ENCODE measurements around the gene CETN3.

CETN3 gene

DNA sequence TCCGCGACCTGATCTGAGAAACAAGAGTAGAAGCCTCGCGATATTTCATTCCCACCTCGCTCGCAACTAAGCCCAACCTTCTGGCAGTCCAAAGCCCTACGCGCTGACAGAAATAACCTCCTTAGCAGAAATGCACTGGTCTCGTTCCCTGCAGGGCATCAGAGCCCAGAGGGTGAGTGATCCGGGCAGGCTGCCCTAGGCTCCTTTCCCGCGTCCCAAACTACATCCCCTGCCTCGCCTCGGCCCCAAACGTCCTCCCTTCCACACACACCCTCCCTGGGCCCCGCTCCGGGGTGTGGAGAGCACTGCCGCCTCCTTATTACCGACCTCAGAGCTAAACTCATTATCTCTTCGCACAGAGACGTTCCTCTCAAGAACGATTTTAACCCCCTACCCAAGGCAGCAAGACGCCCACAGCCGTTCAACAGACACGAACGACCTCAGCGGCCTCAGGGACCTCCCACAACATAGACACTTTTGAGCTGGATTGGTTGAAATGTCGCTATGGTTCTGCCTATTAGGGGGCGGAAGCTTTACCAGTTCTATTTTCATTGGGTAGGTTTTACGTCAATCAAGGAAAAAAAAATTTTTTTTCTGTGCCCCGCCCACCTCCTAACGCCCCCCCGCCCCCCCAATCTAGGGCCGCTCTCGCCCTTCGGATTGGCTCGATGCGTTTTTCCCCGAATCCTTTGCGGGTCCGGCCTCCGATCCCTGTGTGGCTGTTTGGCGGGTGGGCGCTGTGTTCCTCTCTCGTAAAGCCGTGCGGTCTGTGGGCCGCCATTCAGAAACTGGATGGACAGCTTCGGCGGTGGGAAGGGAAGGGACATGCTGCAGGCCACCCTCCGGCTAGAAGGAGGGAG is at the start of gene CETN3:
Gene CETN3, minus strand, starts transcription at position 439 of the 860 bp plus-strand sequence. Its CDS starts 95 bp downstream, at position 344.
- DNase-seq, result peak; percentile 97

DNA sequence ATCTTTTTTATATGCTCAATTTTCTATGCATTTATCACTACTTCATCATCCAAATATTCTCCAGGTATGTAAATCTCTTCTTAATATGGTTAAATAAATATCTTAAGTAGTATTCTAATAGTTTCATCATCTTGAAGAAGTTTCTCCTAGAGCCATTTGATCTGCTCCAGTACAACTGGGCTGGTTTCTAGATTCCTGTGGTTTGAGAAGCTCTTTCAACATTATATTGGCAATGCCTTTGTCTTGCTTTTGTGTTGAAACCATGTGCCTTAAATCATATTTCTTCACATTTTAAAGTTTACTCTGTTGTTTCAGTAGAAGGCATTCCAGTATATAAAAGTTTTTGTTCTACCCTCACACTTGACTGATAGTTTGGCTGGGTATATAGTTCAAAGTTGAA is 37.4 kb upstream of the CETN3 start:
- DNase-seq, result no peak

- no peak for DNase-seq
Measured at GRCh38 chr5:90440644-90441043, 31.1 kb upstream of the CETN3 start.

DNA sequence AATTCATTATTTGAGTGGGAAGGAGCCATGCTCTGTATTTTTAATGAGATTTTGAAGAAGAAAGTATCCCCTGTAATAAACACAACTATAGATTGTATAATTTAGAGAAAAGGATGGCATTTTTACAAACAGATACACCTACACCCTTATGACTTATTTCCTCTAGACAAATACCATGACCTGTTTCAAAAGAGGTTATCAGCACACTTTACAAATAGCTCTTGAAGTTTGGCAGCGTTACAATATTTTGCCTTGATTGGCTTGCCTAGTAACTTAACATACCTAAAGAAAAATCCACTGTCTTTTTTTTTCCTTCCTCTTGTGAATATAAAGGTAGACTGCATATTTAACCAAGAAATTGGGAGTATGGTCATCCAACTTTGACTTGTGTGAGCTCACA is 28.5 kb upstream of the CETN3 start:
- DNase-seq, result no peak

GRCh38 chr5:90437663-90438062 is 28.1 kb upstream of the CETN3 start:
- DNase-seq, result no peak

DNA sequence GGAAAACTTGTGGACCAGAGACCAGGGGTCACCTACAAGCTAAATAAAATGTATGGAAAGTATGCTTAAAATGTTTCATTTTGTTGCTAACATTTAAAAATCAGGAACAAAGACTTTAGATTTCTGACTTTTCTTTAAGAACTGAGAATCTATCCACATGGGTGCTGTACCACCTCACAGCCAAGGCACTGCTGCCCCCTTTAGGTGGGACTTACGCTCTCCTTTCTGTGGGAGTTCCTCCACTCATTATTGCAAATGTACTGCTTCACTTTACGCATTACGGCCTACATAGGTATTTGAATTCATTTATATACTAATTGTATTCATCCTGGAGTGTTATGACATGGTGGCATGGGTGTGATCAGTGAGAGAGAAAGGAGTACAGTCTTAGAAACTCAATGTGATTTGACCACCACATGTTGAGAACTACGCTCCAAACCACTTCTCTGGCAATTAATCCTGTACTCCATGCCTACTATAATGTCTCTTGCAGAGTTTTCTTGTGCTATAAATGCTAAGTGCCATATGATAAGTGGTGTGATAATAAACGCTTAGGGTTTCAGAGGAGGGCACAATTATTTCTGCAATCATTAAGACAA is 24.7 kb upstream of the CETN3 start:
- peak; percentile 46 for DNase-seq

GRCh38 chr5:90424245-90424644 is 14.7 kb upstream of the CETN3 start:
- no peak for DNase-seq

DNA sequence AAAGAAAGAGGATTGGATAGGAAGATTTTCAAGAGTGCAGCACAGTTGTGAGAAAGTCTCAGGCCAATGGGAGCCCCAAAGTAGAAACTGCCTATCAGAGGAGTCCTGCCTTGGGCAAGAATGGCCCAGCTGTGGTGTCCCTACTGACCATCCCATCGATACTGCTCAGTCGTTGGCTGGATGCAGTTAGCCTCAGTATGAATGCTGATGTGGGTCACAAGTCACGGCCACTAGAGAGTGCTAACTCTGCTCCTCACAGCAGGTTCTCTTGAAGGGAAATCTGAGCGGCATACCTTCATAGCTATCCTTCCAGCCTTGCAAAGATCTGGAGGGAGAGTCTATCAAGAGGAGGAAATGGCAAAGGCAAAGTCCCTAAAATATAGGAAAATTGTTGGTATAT is 11.6 kb upstream of the CETN3 start:
- no peak for DNase-seq

DNA sequence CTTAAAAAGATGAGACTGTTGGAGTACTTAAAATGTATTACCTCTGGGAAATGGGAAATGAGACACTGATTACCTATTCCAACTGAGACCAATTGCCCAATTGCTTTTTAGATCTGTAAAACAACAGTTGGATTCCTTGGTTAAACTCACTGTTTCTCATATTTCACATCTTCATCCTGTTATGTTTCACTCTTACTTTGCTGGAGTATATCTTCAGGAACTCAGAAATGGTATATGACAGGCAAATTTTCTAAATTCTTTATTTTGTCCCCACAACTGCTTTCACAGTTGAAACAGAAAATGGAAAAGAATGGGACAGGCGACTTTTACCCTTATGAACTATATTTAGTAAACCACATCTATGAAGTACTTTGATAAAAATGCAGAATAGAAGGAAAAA is 8.7 kb upstream of the CETN3 start:
- DNase-seq, result no peak

GRCh38 chr5:90410178-90410762 is 714 bp upstream of the CETN3 start:
- DNase-seq, result no peak

GRCh38 chr5:90408571-90409317 is 812 bp downstream of the CETN3 start:
- peak; percentile 16 for DNase-seq

DNA sequence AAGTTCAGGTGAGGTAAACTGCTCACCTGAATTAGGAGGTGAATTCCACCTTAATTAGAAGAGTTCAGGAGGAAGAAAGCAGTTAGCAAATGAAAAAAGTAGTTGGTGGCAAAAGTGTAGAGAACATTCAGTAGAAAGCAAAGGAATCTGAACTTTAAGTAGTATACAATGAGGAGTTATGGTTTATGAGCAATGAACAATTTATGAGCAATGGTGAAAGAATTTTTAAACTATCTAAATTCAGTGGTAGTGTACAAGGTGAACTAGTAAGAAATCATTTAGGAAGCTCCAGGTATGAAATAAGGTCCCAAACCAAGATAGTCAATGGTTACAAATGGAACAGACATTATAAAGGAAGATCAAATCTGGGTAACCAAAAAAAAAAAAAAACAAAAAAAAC is 3.1 kb downstream of the CETN3 start:
- DNase-seq, result no peak

GRCh38 chr5:90402521-90403255 is 6.9 kb downstream of the CETN3 start:
- DNase-seq, result no peak

DNA sequence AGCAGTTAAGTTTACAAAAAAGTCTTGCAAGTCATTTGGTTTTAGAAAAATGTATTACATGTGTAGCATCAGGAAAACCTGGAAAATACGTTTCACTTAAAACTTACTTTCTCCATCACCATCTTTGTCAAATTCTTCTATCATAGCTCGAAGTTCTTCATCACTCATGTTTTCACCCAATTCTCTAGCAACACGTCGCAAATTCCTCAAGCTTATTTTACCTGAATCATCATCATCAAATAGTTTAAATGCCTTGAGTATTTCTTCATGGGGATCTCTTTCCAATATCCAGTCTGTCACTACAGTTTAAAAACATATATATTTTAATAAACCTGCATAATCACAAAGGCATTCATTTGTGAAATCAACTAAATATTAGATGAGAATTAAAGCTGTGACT is 10.3 kb downstream of the CETN3 start:
- no peak for DNase-seq

DNA sequence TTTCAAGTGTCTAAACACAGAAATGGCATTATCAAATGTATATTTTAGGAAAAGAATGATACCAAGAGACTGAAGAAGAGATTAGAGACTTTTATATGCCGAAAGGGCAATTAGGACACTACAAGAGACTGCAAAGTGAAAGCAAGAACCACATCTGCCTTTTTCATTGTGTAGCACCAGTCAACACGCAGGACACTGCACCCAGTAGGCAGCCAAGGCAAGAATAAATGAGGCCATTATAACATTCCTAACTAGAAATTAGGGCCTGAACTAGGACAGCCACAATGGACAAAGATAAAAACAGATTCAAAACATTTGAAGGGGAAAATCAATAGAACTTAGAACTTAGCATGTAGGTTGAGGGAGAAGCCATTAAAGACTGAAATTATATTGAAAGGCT is 10.8 kb downstream of the CETN3 start:
- no peak for DNase-seq

DNA sequence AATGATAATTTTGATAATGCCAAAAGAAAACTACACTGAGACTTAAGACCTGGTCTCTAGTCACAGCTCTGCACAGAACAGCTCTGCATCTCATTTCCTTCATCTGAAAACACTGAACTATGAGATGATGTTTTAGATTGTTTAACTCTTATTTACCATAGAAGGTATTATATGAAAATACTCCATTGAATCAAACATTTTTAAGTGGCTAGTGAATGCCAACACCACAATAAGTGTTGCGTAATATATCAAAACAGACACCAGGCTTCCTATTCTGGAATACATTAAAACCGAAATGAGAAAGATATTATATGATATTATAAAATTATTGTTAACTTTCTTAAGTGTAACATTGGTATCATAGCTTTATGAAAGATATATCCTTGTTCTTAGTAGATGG is 14.6 kb downstream of the CETN3 start:
- no peak for DNase-seq

DNA sequence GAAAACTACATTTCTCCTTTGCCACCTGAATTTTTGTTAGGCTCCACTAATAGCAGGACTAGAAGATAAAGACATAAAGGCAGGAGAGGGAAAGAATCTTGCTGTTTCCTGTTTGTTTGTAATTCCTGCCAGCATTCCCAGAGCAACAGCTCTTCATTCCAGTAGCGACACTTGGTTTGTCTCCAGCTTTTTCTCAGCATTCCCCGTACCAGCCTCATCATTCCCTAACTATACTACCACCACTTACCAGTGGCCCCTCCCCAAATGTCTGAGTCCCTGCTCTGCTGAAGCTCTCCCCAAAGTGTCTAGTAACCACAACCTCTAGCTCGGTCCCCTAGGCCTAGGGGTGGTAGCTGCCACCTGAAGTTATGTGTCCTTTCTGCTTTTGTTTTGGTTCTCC is 18.6 kb downstream of the CETN3 start:
- DNase-seq, result no peak

DNA sequence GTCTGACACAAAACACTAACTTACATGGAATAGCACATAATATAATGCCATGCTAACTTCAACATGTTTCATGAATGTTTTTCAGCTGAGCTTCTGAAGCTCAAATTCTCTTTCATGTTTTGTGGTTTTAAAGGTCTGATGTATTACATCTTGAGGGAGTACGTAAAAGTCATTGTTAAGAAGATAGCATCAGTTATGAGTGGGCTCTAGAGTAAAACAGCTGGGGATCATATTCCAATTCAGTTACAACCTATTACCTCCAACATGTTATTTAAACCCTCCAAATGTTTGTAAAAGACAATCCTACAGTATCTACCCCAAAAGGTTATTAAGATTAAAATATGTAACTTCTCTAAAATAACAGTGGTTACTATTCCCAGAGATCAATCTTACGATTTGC is 19.2 kb downstream of the CETN3 start:
- no peak for DNase-seq

DNA sequence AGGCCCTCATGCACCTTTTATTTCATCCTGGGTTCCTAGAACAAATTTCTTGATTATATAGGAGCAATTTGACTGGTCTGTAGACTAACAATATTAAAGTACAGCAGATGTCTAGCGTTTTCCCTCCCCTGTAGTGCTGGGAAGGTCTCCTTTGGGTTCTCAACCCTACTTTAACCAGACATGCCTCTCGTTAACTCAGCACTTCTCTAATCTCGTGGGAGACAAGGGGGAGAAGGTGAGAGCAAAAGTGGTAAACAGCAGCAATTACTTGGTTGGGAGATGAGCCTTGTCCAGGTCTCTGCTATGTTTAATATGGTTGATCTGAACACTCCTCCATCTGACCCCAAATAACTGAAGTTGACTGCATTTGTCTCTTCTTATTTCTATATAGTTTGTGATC is 22.0 kb downstream of the CETN3 start:
- DNase-seq, result no peak

GRCh38 chr5:90386099-90386710 is 23.4 kb downstream of the CETN3 start:
- DNase-seq, result no peak

DNA sequence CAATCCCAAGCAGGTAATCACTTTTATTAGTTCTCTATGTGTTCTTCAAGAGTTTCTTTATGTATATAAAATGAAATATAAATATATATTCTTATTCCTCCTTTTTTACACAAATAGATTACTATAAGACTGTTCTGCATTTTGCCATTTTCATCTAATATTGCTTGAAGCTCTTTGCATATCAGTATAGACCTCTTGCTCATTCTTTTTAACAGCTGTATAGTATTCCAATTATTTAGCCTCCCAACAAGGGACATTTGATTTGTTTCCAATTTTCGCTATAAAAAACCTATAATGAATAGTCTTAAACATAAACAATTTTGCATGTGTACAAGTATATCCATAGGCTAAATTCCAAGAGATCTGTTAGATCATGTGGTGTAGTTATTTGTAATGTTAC is 25.2 kb downstream of the CETN3 start:
- DNase-seq, result no peak

- no peak for DNase-seq
Measured at GRCh38 chr5:90383903-90384302, 25.7 kb downstream of the CETN3 start.

All from right hindlimb (tissue), 1 donor.